ENCODE data around the gene DPPA5. TPM values are rescaled to one million over a fixed set of nuclear protein-coding genes. Genes with fewer than 3 reads are reported as not detected.

The DPPA5 gene
- total and polyA plus RNA-seq, 4 experiments from 2014 or later: not detected

- CTCF ChIA-PET (ENCODE audit: partially characterized antibody): interaction anchor here (1.2 kb wide), 1 partner anchor 21 kb away, joined by 5 read pairs; no protein-coding TSS in a partner anchor
- no peaks in the 10 kb centered on the region for H3K36me3 Mint-ChIP-seq
- DNase-seq: no peak
- Histone ChIP-seq H3K36me3 (ENCODE audit: insufficient read depth, low read length) (no peaks in the 10 kb centered on the region), H3K4me3 (ENCODE audit: low read length in 2 of 2) (no peak overlapping the region), H3K9me3 (ENCODE audit: control insufficient read depth in 1 of 2, low read length in 2 of 2) (peaks cover 0 to 4% of the 10 kb centered on the region in 2 donors), H3K4me1 (ENCODE audit: insufficient read depth, low read length) (no peaks in the 10 kb centered on the region), H3K27me3 (ENCODE audit: insufficient read depth, low read length) (no peaks in the 10 kb centered on the region), H3K27ac (ENCODE audit: low read depth, low read length) (no peak overlapping the region)
- no peaks in the 10 kb centered on the region for H3K4me1 Mint-ChIP-seq
- H3K27me3 Mint-ChIP-seq: no peaks in the 10 kb centered on the region
- no peak overlapping the region for H3K4me3 Mint-ChIP-seq
- POLR2A ChIA-PET (ENCODE audit: partially characterized antibody): no interaction called here
- no peak overlapping the region for H3K27ac Mint-ChIP-seq
- peaks cover 0 to 10% (median 5%) of the 10 kb centered on the region in 8 donors for H3K9me3 Mint-ChIP-seq
- intact Hi-C loops (cut with micrococcal nuclease): no loop called here
These were observed 23.1 kb upstream of the DPPA5 start for GRCh38 chr6:73377225-73377624.

- DNase-seq: no peak
- ChIA-PET POLR2A (ENCODE audit: partially characterized antibody) (no interaction called here), CTCF (ENCODE audit: partially characterized antibody) (interaction anchor here (1.1 kb wide), 1 partner anchor 14 kb away, joined by 4 read pairs; no protein-coding TSS in a partner anchor)
- intact Hi-C loops (cut with micrococcal nuclease): no loop called here
- Histone ChIP-seq H3K27me3 (ENCODE audit: insufficient read depth, low read length) (no peaks in the 10 kb centered on the region), H3K36me3 (ENCODE audit: insufficient read depth, low read length) (no peaks in the 10 kb centered on the region), H3K9me3 (ENCODE audit: control insufficient read depth in 1 of 2, low read length in 2 of 2) (peaks cover 0 to 10% of the 10 kb centered on the region in 2 donors), H3K27ac (ENCODE audit: low read depth, low read length) (no peak overlapping the region), H3K4me3 (ENCODE audit: low read length in 2 of 2) (no peak overlapping the region), H3K4me1 (ENCODE audit: insufficient read depth, low read length) (no peaks in the 10 kb centered on the region)
- Mint-ChIP-seq H3K27me3 (no peaks in the 10 kb centered on the region), H3K4me3 (no peak overlapping the region), H3K9me3 (peaks cover 0 to 28% (median 8%) of the 10 kb centered on the region in 8 donors), H3K27ac (peak overlapping the region in 1 of 7 donors; percentile 52), H3K4me1 (no peaks in the 10 kb centered on the region), H3K36me3 (no peaks in the 10 kb centered on the region)
These were observed 21.1 kb upstream of the DPPA5 start for GRCh38 chr6:73375216-73375615.

- ChIA-PET CTCF (ENCODE audit: partially characterized antibody) (interaction anchor here (1.5 kb wide), 1 partner anchor 16 kb away, joined by 4 read pairs; no protein-coding TSS in a partner anchor), POLR2A (ENCODE audit: partially characterized antibody) (no interaction called here)
- Histone ChIP-seq H3K9me3 (ENCODE audit: control insufficient read depth in 1 of 2, low read length in 2 of 2) (peaks cover 0 to 10% of the 10 kb centered on the region in 2 donors), H3K36me3 (ENCODE audit: insufficient read depth, low read length) (no peaks in the 10 kb centered on the region), H3K27me3 (ENCODE audit: insufficient read depth, low read length) (no peaks in the 10 kb centered on the region), H3K4me1 (ENCODE audit: insufficient read depth, low read length) (no peaks in the 10 kb centered on the region), H3K4me3 (ENCODE audit: low read length in 2 of 2) (no peak overlapping the region), H3K27ac (ENCODE audit: low read depth, low read length) (no peak overlapping the region)
- H3K27ac Mint-ChIP-seq: no peak overlapping the region
- intact Hi-C loops (cut with micrococcal nuclease): no loop called here
- DNase-seq: no peak
- no peaks in the 10 kb centered on the region for H3K4me1 Mint-ChIP-seq
- H3K36me3 Mint-ChIP-seq: no peaks in the 10 kb centered on the region
- H3K4me3 Mint-ChIP-seq: no peak overlapping the region
- H3K9me3 Mint-ChIP-seq: peaks cover 0 to 33% (median 8%) of the 10 kb centered on the region in 8 donors
- H3K27me3 Mint-ChIP-seq: no peaks in the 10 kb centered on the region
These were observed 18.4 kb upstream of the DPPA5 start for GRCh38 chr6:73372516-73372915.

- H3K4me3 ChIP-seq (ENCODE audit: low read length in 2 of 2): no peak overlapping the region
- H3K27me3 ChIP-seq (ENCODE audit: insufficient read depth, low read length): no peaks in the 10 kb centered on the region
- DNase-seq: no peak
- no peak overlapping the region for H3K27ac ChIP-seq (ENCODE audit: low read depth, low read length)
- Mint-ChIP-seq H3K27me3 (no peaks in the 10 kb centered on the region), H3K27ac (no peak overlapping the region), H3K36me3 (no peaks in the 10 kb centered on the region), H3K4me3 (no peak overlapping the region), H3K9me3 (peaks cover 0 to 33% (median 8%) of the 10 kb centered on the region in 8 donors), H3K4me1 (no peaks in the 10 kb centered on the region)
- ChIA-PET CTCF (ENCODE audit: partially characterized antibody) (no interaction called here), POLR2A (ENCODE audit: partially characterized antibody) (no interaction called here)
- intact Hi-C loops (cut with micrococcal nuclease): no loop called here
- H3K4me1 ChIP-seq (ENCODE audit: insufficient read depth, low read length): no peaks in the 10 kb centered on the region
- peaks cover 0 to 10% of the 10 kb centered on the region in 2 donors for H3K9me3 ChIP-seq (ENCODE audit: control insufficient read depth in 1 of 2, low read length in 2 of 2)
- H3K36me3 ChIP-seq (ENCODE audit: insufficient read depth, low read length): no peaks in the 10 kb centered on the region
These were observed 17.9 kb upstream of the DPPA5 start for GRCh38 chr6:73371984-73372383.

- H3K9me3 ChIP-seq (ENCODE audit: control insufficient read depth in 1 of 2, low read length in 2 of 2): peaks cover 0 to 10% of the 10 kb centered on the region in 2 donors
- Mint-ChIP-seq H3K36me3 (no peaks in the 10 kb centered on the region), H3K9me3 (peaks cover 0 to 33% (median 8%) of the 10 kb centered on the region in 8 donors), H3K4me3 (no peak within 1 kb of the TSS), H3K4me1 (no peaks in the 10 kb centered on the region), H3K27me3 (no peaks in the 10 kb centered on the region), H3K27ac (peak within 1 kb of the TSS in 1 of 7 donors; percentile 12)
- no peaks in the 10 kb centered on the region for H3K27me3 ChIP-seq (ENCODE audit: insufficient read depth, low read length)
- ChIA-PET POLR2A (ENCODE audit: partially characterized antibody) (no interaction called here), CTCF (ENCODE audit: partially characterized antibody) (interaction anchor here (2.0 kb wide), 1 partner anchor 42 kb away, joined by 5 read pairs; no protein-coding TSS in a partner anchor)
- no peak within 1 kb of the TSS for H3K27ac ChIP-seq (ENCODE audit: low read depth, low read length)
- H3K36me3 ChIP-seq (ENCODE audit: insufficient read depth, low read length): no peaks in the 10 kb centered on the region
- no peak for DNase-seq
- no peak within 1 kb of the TSS for H3K4me3 ChIP-seq (ENCODE audit: low read length in 2 of 2)
- H3K4me1 ChIP-seq (ENCODE audit: insufficient read depth, low read length): no peaks in the 10 kb centered on the region
- intact Hi-C loops (cut with micrococcal nuclease): no loop called here
These were observed 15.5 kb upstream of the DPPA5 start, which contains the start of gene OOEP for GRCh38 chr6:73369563-73369962. TSS of gene OOEP (minus strand) at chr6:73369897. CDS start at chr6:73369792, 105 bp downstream.

GRCh38 chr6:73369157-73369556 is 15.1 kb upstream of the DPPA5 start:
- no peaks in the 10 kb centered on the region for H3K27me3 Mint-ChIP-seq
- no peak overlapping the region for H3K27ac Mint-ChIP-seq
- Histone ChIP-seq H3K27ac (ENCODE audit: low read depth, low read length) (no peak overlapping the region), H3K4me3 (ENCODE audit: low read length in 2 of 2) (no peak overlapping the region), H3K9me3 (ENCODE audit: control insufficient read depth in 1 of 2, low read length in 2 of 2) (peaks cover 0 to 10% of the 10 kb centered on the region in 2 donors), H3K36me3 (ENCODE audit: insufficient read depth, low read length) (no peaks in the 10 kb centered on the region), H3K4me1 (ENCODE audit: insufficient read depth, low read length) (no peaks in the 10 kb centered on the region), H3K27me3 (ENCODE audit: insufficient read depth, low read length) (no peaks in the 10 kb centered on the region)
- CTCF ChIA-PET (ENCODE audit: partially characterized antibody): interaction anchor here (2.0 kb wide), 1 partner anchor 41 kb away, joined by 5 read pairs; no protein-coding TSS in a partner anchor
- POLR2A ChIA-PET (ENCODE audit: partially characterized antibody): no interaction called here
- no peaks in the 10 kb centered on the region for H3K4me1 Mint-ChIP-seq
- DNase-seq: no peak
- no peak overlapping the region for H3K4me3 Mint-ChIP-seq
- intact Hi-C loops (cut with micrococcal nuclease): no loop called here
- H3K9me3 Mint-ChIP-seq: peaks cover 0 to 33% (median 8%) of the 10 kb centered on the region in 8 donors
- H3K36me3 Mint-ChIP-seq: no peaks in the 10 kb centered on the region

- ChIA-PET CTCF (ENCODE audit: partially characterized antibody) (no interaction called here), POLR2A (ENCODE audit: partially characterized antibody) (no interaction called here)
- no peaks in the 10 kb centered on the region for H3K36me3 Mint-ChIP-seq
- intact Hi-C loops (cut with micrococcal nuclease): no loop called here
- H3K4me3 ChIP-seq (ENCODE audit: low read length in 2 of 2): no peak overlapping the region
- no peaks in the 10 kb centered on the region for H3K36me3 ChIP-seq (ENCODE audit: insufficient read depth, low read length)
- no peak overlapping the region for H3K4me3 Mint-ChIP-seq
- no peak overlapping the region for H3K27ac ChIP-seq (ENCODE audit: low read depth, low read length)
- no peaks in the 10 kb centered on the region for H3K4me1 Mint-ChIP-seq
- H3K27ac Mint-ChIP-seq: peak overlapping the region in 1 of 7 donors; percentile 12
- H3K9me3 Mint-ChIP-seq: peaks cover 0 to 33% (median 8%) of the 10 kb centered on the region in 8 donors
- no peaks in the 10 kb centered on the region for H3K27me3 ChIP-seq (ENCODE audit: insufficient read depth, low read length)
- peaks cover 0 to 10% of the 10 kb centered on the region in 2 donors for H3K9me3 ChIP-seq (ENCODE audit: control insufficient read depth in 1 of 2, low read length in 2 of 2)
- H3K4me1 ChIP-seq (ENCODE audit: insufficient read depth, low read length): no peaks in the 10 kb centered on the region
- DNase-seq: no peak
- no peaks in the 10 kb centered on the region for H3K27me3 Mint-ChIP-seq
These were observed 14.6 kb upstream of the DPPA5 start for GRCh38 chr6:73368675-73369074.
